ENCODE results near the gene FAM174B.

Gene FAM174B

GRCh38 chr15:92664178-92664900 is 8.8 kb upstream of the FAM174B start:
- no peak for DNase-seq

- no peak for DNase-seq
These were observed 7.8 kb upstream of the FAM174B start for GRCh38 chr15:92663250-92663951.

GRCh38 chr15:92662762-92663161 is 7.2 kb upstream of the FAM174B start:
- no peak for DNase-seq

GRCh38 chr15:92661956-92662355 is 6.4 kb upstream of the FAM174B start:
- DNase-seq = no peak

GRCh38 chr15:92661069-92661468 is 5.5 kb upstream of the FAM174B start:
- no peak for DNase-seq

- DNase-seq = no peak
These were observed 1.9 kb upstream of the FAM174B start for GRCh38 chr15:92657486-92657885.

GRCh38 chr15:92656089-92656488 is 514 bp upstream of the FAM174B start:
- DNase-seq = no peak

- DNase-seq = no peak
These were observed 913 bp downstream of the FAM174B start for GRCh38 chr15:92654662-92655061.

GRCh38 chr15:92653836-92654539 is 1.6 kb downstream of the FAM174B start:
- DNase-seq = no peak

GRCh38 chr15:92653366-92653765 is 2.2 kb downstream of the FAM174B start:
- no peak for DNase-seq

GRCh38 chr15:92652576-92652966 is 3.0 kb downstream of the FAM174B start:
- no peak for DNase-seq

GRCh38 chr15:92651877-92652575 is 3.5 kb downstream of the FAM174B start:
- DNase-seq = no peak

GRCh38 chr15:92650966-92651365 is 4.6 kb downstream of the FAM174B start:
- no peak for DNase-seq

GRCh38 chr15:92650256-92650655 is 5.3 kb downstream of the FAM174B start:
- DNase-seq = no peak

- no peak for DNase-seq
These were observed 7.2 kb downstream of the FAM174B start for GRCh38 chr15:92648190-92648875.

- no peak for DNase-seq
These were observed 8.0 kb downstream of the FAM174B start for GRCh38 chr15:92647467-92648163.

- no peak for DNase-seq
These were observed 9.4 kb downstream of the FAM174B start for GRCh38 chr15:92646216-92646615.

- DNase-seq = no peak
These were observed 9.8 kb downstream of the FAM174B start for GRCh38 chr15:92645731-92646130.

GRCh38 chr15:92645051-92645631 is 10.4 kb downstream of the FAM174B start:
- DNase-seq = no peak

GRCh38 chr15:92643849-92644815 is 11.4 kb downstream of the FAM174B start:
- no peak for DNase-seq

Measured in amniotic stem cell (primary cell).